Activated naive CD4-positive, alpha-beta T cell treated with anti-CD3 and anti-CD28 coated beads for 36 hours (primary cell): ENCODE results near the gene GPBP1L1. TPM values are rescaled to one million over a fixed set of nuclear protein-coding genes. Genes with fewer than 3 reads are reported as not detected.

Experiments
- CTCF ChIA-PET: fragments of 350-600 bp; sonication (Branson Sonifier 250); formaldehyde crosslinking; loops from one replicate; lab custom pipeline; 2021; ENCODE audit warnings: antibody characterized with exemption; lab: Charles Lee
- DNase-seq: peaks from one replicate; pipeline ENCODE4 v3.0.0-alpha.2; 2020
- H3K27ac Mint-ChIP-seq: one replicate; pipeline ENCODE4 v1.8.0; 2021; ENCODE audit warnings: mild to moderate bottlenecking, mixed read lengths
- H3K27me3 Mint-ChIP-seq: one replicate; pipeline ENCODE4 v1.8.0; 2021; ENCODE audit warnings: low read depth, mixed read lengths
- H3K36me3 Mint-ChIP-seq: one replicate; pipeline ENCODE4 v1.8.0; 2021; ENCODE audit warnings: low read depth, mixed read lengths
- H3K4me1 Mint-ChIP-seq: one replicate; pipeline ENCODE4 v1.8.0; 2021; ENCODE audit warnings: low read depth, mixed read lengths
- H3K4me3 Mint-ChIP-seq: one replicate; pipeline ENCODE4 v1.8.0; 2021; ENCODE audit warnings: mild to moderate bottlenecking, moderate library complexity, mixed read lengths
- H3K9me3 Mint-ChIP-seq: one replicate; pipeline ENCODE4 v1.8.0; 2021; ENCODE audit warnings: mixed read lengths
- intact Hi-C: fragments of 100-400 bp; cut with micrococcal nuclease; formaldehyde crosslinking; loops from one replicate; pipeline ENCODE4 v1.15.1; 2023
- total RNA-seq, 2 experiments: library from RNA; stranded (reverse); gene quantifications; one replicate each; pipeline ENCODE4 v1.2.3, GENCODE V29; 2021

The GPBP1L1 gene
- total RNA-seq, 2 experiments from 2014 or later: 113 to 122 TPM

- Mint-ChIP-seq H3K4me3 (no peak overlapping the region), H3K4me1 (peaks cover 5% of the 10 kb centered on the region), H3K27me3 (no peaks in the 10 kb centered on the region), H3K9me3 (no peaks in the 10 kb centered on the region), H3K27ac (no peak overlapping the region), H3K36me3 (peaks cover 18% of the 10 kb centered on the region)
- no peak for DNase-seq
- intact Hi-C loops: no loop called here
- CTCF ChIA-PET: no interaction called here
Observed at GRCh38 chr1:45621895-45622523, 64.3 kb downstream of the GPBP1L1 start.

- Mint-ChIP-seq H3K9me3 (no peaks in the 10 kb centered on the region), H3K36me3 (peaks cover 19% of the 10 kb centered on the region), H3K27me3 (no peaks in the 10 kb centered on the region), H3K4me1 (peaks cover 6% of the 10 kb centered on the region), H3K27ac (no peak overlapping the region), H3K4me3 (no peak overlapping the region)
- CTCF ChIA-PET: no interaction called here
- intact Hi-C loops: no loop called here
- no peak for DNase-seq
Observed at GRCh38 chr1:45621501-45621836, 64.9 kb downstream of the GPBP1L1 start.

GRCh38 chr1:45620588-45621500 is 65.5 kb downstream of the GPBP1L1 start:
- Mint-ChIP-seq H3K27me3 (no peaks in the 10 kb centered on the region), H3K27ac (no peak overlapping the region), H3K36me3 (peaks cover 26% of the 10 kb centered on the region), H3K9me3 (no peaks in the 10 kb centered on the region), H3K4me3 (no peak overlapping the region), H3K4me1 (peaks cover 6% of the 10 kb centered on the region)
- intact Hi-C loops: no loop called here
- CTCF ChIA-PET: interaction anchor here (0.8 to 1.0 kb wide), 2 partner anchors 13 to 74 kb away, joined by 3 read pairs; no protein-coding TSS in a partner anchor
- no peak for DNase-seq

GRCh38 chr1:45619149-45619921 is 67.0 kb downstream of the GPBP1L1 start:
- CTCF ChIA-PET: no interaction called here

GRCh38 chr1:45617618-45618017 is 68.7 kb downstream of the GPBP1L1 start:
- Mint-ChIP-seq H3K9me3 (no peaks in the 10 kb centered on the region), H3K36me3 (peaks cover 29% of the 10 kb centered on the region), H3K27me3 (no peaks in the 10 kb centered on the region), H3K4me1 (peaks cover 6% of the 10 kb centered on the region), H3K4me3 (no peak overlapping the region), H3K27ac (no peak overlapping the region)
- CTCF ChIA-PET: no interaction called here
- DNase-seq: no peak
- intact Hi-C loops: no loop called here

More at GRCh38 chr1:45619149-45619921, 67.0 kb downstream of the GPBP1L1 start:
- no peaks in the 10 kb centered on the region for H3K9me3 Mint-ChIP-seq
- no peak overlapping the region for H3K4me3 Mint-ChIP-seq
- peaks cover 29% of the 10 kb centered on the region for H3K36me3 Mint-ChIP-seq
- DNase-seq: no peak
- H3K27ac Mint-ChIP-seq: peak overlapping the region; percentile 70
- intact Hi-C loops: no loop called here
- peaks cover 6% of the 10 kb centered on the region for H3K4me1 Mint-ChIP-seq
- no peaks in the 10 kb centered on the region for H3K27me3 Mint-ChIP-seq

GRCh38 chr1:45615885-45616284 is 70.4 kb downstream of the GPBP1L1 start:
- CTCF ChIA-PET: no interaction called here
- H3K4me1 Mint-ChIP-seq: peaks cover 6% of the 10 kb centered on the region
- no peaks in the 10 kb centered on the region for H3K9me3 Mint-ChIP-seq
- H3K27me3 Mint-ChIP-seq: no peaks in the 10 kb centered on the region
- peaks cover 31% of the 10 kb centered on the region for H3K36me3 Mint-ChIP-seq
- H3K4me3 Mint-ChIP-seq: no peak overlapping the region
- no peak overlapping the region for H3K27ac Mint-ChIP-seq
- no peak for DNase-seq
- intact Hi-C loops: no loop called here

- H3K4me1 Mint-ChIP-seq: peaks cover 5% of the 10 kb centered on the region
- peaks cover 45% of the 10 kb centered on the region for H3K36me3 Mint-ChIP-seq
- no peak for DNase-seq
- CTCF ChIA-PET: interaction anchor here (0.6 kb wide), 1 partner anchor 273 kb away, joined by 3 read pairs; the partner anchor contains the start of gene MUTYH
- no peaks in the 10 kb centered on the region for H3K27me3 Mint-ChIP-seq
- intact Hi-C loops: no loop called here
- H3K9me3 Mint-ChIP-seq: no peaks in the 10 kb centered on the region
- peak overlapping the region; percentile 61 for H3K27ac Mint-ChIP-seq
- H3K4me3 Mint-ChIP-seq: no peak overlapping the region
Observed at GRCh38 chr1:45612941-45613579, 73.3 kb downstream of the GPBP1L1 start.

- Mint-ChIP-seq H3K27ac (no peak overlapping the region), H3K9me3 (no peaks in the 10 kb centered on the region), H3K4me1 (peaks cover 13% of the 10 kb centered on the region), H3K36me3 (peaks cover 45% of the 10 kb centered on the region), H3K4me3 (no peak overlapping the region), H3K27me3 (no peaks in the 10 kb centered on the region)
- CTCF ChIA-PET: interaction anchor here (0.6 kb wide), 1 partner anchor 279 kb away, joined by 3 read pairs; no protein-coding TSS in a partner anchor
- DNase-seq: no peak
- intact Hi-C loops: no loop called here
Observed at GRCh38 chr1:45610589-45611226, 75.6 kb downstream of the GPBP1L1 start.

GRCh38 chr1:45608175-45609156 is 77.9 kb downstream of the GPBP1L1 start:
- peaks cover 42% of the 10 kb centered on the region for H3K36me3 Mint-ChIP-seq
- H3K27ac Mint-ChIP-seq: peak overlapping the region; percentile 1
- CTCF ChIA-PET: interaction anchor here (1.2 kb wide), 1 partner anchor 12 kb away, joined by 3 read pairs; no protein-coding TSS in a partner anchor
- no peak for DNase-seq
- H3K4me1 Mint-ChIP-seq: peaks cover 15% of the 10 kb centered on the region
- intact Hi-C loops: loop anchor here (5.0 kb wide), 1 partner anchor 44 kb away; no protein-coding TSS in a partner anchor
- H3K27me3 Mint-ChIP-seq: no peaks in the 10 kb centered on the region
- H3K4me3 Mint-ChIP-seq: no peak overlapping the region
- H3K9me3 Mint-ChIP-seq: no peaks in the 10 kb centered on the region

GRCh38 chr1:45607404-45608074 is 78.8 kb downstream of the GPBP1L1 start:
- peak overlapping the region; percentile 60 for H3K27ac Mint-ChIP-seq
- intact Hi-C loops: loop anchor here (5.0 kb wide), 1 partner anchor 45 kb away; no protein-coding TSS in a partner anchor
- H3K36me3 Mint-ChIP-seq: peaks cover 41% of the 10 kb centered on the region
- CTCF ChIA-PET: interaction anchor here (1.2 kb wide), 1 partner anchor 13 kb away, joined by 3 read pairs; no protein-coding TSS in a partner anchor
- no peak for DNase-seq
- H3K4me3 Mint-ChIP-seq: no peak overlapping the region
- H3K9me3 Mint-ChIP-seq: no peaks in the 10 kb centered on the region
- no peaks in the 10 kb centered on the region for H3K27me3 Mint-ChIP-seq
- H3K4me1 Mint-ChIP-seq: peaks cover 15% of the 10 kb centered on the region
